Measurements from ENCODE around the gene SLC38A10.

Gene SLC38A10

DNA sequence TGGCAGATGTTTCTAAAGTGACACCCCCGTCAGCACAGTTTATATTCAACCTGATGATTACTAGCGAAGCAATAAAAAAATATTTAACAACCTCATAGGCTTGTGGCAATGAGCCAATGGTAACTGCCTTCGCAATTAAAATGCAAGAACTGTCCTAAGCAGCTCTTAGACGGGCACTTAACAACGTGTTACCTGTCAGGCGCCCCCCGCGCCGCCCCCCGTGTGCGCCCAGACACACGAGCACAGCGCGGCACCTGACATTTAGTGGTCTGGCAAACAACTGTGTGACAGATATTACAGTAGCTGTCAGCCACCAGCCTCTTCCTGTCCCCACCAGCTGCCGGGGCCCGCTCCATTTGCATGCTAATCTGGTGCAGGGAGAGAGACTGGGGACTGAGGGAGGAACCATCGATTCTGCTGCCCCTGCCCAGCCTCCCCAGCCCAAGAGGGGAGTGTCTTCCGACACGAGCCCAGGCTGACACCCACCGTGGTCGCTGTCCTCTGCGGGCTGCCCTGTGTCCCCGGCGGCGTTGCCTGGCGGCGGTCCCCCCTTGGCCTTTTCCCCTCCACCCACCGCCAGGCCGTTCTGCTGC, 43.3 kb downstream of the SLC38A10 start:
- FAIRE-seq: no peak

DNA sequence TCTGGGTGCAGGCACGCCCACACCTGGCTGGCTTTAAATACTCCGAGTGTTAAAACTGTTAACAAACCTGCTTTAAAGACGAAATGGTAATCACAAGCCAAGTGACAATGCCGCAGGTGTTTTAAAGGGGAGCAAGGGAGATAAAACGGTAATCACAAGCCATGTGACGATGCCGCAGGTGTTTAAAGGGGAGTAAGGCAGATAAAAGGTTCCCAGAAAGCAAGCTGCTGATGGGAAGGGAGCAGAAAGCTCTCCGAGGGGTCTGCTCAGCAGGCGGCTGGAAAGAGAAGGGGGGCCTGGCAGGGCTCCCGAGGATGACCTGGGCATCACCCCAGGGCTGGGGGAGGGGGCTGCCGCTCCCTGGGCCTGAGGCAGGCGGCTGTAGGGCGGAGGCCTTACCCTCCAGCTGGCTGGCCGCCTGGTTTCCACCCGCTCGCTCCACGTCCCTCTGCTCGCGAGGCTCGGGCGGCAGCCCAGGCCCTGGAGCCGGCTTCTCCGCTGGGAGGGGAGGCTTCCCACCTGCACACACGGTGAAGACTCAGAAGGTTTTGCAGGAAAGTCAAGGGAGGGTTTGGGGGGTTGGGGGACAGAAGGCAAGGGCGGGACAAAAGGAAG, 43.9 kb downstream of the SLC38A10 start:
- FAIRE-seq: no peak

DNA sequence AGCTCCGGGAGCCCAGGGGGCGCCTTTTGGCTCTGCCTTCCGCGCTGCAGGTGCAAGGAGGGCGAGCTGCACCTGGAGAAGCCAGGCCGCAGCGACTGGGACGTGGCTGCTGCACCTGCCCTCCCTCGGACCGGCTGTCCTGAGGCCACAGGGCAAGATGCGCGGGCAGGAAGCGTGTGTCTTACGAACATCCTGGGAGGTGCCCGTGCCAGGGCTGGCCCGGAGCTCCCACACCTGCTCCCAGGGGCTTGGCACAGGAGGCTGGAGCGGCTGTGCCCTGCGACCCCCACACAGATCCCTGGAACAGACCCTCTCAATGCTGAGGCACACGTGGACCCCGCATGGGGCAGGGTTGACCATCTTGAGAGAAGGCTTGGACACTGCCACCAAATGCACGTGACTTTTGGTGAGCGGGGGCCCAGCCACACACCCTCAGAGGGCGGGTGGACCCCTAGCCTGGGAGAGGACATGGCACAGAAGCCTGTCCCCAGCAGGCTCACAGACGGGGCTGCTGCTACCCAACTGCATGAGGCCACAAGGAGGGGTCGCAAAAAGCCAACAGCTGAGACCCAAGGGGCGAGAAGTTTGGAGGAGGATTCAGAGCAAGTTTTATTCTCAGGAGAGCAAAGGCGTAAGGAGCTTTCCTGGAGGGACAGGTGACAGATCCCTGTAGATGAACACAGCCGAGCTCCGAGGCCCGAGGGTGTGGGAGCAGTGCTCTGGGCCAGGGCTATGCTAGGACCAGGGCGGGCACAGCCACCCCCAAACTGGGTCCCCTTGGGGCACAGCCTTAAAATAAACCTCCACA, 44.6 kb downstream of the SLC38A10 start:
- no peak for FAIRE-seq

DNA sequence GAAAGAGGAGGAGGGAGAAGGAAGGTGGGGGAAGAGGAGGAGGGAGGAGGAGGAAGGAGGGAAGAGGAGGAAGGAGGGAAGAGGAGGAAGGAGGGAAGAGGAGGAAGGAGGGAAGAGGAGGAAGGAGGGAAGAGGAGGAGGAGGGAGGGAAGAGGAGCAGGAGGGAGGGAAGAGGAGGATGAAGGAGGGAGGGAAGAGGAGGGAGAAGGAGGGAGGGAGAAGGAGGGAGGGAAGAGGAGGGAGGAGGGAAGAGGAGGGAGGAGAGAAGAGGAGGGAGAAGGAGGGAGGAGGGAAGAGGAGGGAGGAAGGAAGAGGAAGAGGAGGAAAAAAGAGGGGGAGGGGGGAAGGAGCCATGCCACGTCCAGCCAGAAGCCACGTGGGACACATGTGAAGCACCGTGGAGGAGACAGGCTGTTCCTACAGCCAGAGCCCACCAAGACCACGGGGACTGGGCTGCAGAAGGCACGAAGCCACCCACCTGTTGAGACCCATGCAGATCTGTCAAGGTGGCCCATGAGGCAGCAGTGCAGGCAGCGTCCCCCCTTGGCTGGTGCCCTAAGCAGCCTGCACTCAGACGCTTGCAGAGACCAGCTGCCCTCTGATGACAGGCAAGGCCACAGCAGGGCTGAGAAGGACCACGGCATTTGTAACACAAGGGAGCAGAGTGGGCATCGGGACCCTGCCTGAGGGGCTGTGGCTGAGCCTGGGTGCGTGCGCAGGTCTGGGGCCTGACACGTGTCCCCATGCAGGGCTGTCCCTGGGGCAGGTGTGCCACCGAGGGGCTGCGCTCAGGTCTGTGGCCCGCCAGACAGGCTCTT, 45.7 kb downstream of the SLC38A10 start:
- FAIRE-seq: no peak

DNA sequence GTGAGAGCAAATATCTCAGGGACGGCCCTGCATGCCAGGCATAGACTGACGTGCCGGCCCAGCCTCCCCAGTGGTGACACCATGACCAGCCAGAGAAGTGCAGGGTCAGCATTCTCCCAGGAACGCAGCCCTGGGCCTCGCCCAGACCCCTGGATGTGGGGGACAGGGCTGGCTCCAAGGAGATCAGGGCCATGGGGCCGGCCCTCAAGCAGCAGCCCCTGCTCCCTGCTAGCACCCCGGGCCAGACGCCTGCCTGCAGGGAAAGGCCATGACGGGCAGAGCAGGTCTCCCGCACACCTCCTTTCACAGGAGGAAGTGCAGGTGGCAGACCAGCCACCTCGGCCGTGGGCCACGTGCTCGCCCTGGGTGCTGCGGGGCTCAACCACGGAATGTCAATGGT, 46.5 kb downstream of the SLC38A10 start:
- FAIRE-seq: no peak

DNA sequence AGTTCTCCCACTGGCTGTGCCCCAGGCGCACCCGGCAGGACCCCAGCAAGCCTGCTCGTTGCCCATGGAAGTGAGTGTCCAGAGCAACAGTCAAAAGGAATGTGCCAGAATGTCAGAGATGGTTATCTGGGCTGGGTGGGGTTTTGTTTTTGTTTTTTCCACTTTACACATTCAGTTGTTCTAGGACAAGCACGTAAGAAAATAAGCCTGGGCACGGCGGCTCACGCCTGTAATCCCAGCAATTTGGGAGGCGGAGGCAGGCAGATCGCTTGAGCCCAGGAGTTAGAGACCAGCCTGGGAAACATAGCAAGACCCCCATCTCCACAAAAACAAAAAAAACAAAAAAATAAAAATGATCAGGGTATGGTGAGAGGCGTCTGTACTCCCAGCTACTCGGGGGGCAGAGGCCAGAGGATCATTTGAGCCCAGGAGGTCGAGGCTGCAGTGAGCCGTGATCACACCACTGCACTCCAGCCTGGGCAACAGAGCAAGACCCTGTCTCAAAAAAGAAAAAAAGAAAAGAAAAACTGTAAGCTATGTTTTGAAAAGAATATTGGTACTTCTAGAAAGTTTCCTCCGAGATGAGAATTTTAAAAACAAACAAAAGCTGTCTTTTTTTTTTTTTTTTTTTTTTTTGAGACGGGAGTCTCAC, 47.6 kb downstream of the SLC38A10 start:
- no peak for FAIRE-seq

DNA sequence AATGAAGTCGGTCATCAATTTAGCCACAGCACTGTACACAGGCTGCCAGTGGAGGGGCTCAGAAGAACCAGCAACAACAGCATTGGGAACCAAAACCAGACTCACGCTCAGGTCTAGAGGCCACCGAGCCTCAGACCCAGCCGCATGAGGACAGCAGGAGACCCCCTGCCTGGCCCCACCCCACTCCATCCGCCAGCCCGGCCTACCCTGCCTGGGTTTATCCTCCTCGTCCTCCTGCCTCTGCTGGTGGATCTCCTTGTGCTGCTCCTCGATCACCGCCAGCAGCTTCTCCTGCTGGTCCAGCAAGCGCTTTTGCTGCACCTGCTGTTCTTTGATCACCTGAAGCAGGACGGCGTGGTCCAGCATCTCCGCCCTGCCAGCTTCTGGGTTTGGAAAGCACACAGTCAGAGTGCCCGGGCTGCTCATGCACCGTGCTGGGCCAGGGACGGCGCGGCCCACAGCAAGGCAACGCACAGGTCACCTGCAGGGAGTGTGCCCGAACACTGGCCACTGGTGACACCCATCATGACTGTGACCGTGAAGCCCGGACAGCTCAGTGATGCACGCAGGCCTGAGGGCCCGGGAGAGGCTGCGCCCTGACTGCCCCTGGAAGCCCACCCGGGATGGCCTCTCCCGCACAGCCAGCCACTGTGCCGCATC, 48.3 kb downstream of the SLC38A10 start:
- FAIRE-seq: no peak

DNA sequence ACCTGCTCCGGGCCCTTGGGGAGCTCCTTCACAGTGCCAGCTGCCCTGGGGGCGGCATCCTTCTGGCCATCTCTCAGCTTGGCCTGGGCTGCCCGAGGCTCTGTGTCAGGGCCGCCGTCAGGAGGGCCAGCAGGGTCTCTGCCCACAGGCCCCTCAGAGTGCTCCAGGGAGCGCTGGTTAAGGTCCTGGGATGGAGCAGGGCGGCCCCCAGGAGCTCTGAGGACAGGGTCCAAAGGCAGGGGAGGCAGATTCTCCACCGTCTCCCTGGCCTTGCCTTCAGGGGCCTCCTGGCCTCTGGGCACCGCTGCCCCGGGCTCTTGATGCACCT, 48.8 kb downstream of the SLC38A10 start:
- FAIRE-seq: no peak

DNA sequence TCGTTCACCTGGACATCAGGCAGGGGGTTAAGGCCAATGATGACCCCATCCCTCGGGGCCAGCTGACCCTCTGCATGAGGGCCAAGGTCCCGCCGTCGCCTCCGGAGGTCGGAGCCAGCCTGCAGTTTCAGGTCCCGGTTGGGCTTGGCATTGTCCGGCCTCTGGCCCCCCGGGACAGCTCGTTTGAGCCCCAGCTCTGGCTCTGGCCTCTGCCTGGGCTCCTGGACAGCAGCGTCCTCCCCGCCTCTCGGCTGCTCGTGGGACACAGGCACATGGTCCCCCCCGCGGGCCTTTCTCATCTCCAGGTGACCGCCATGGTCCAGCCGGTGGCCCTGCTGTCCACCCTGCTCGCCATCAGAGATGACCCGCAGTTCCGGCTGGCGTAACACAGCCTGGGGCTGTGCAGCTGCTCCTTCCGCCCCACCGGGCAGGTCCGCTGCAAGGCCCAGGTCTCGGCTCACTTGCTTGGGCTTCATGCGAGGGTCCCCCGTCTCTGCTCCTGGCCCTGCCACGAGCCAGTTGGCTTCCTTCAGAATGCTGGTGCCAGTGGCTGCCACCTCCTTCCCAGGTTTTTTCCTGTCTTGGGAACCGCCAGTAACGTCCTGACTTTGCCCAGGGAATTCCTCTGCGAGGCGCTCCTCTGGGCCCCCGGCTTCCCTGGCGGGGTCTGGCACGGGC, 49.3 kb downstream of the SLC38A10 start:
- FAIRE-seq: no peak

DNA sequence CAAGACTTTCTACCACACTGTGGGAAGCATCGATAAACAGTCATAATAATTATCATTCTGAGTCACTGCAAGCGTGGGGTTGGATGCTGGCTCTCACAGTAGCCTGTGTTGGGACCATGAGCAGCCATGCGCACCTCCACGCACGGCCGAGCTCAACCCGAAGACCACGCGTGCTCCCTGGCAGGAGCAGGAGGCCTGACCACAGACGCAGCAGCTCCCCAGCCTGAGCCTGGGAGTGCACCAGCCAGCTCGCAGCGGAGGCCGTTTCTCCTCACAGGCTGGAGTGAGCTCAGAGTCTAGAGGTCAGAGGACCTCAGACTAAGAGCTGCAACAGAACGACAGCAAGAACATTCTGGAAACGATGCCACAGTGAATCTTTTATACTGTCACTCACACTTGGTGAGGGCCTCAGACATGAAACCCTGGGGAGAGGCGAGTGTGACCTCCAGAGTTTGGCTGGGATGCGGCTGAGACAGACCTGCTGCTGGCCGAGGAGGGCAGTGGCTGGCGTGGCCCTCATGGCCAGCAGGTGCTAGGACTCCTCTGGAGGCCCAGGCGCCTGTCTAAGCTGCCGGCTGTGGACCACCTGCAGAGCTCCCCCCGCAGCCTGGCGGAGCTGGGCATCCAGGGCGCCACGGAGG, 50.0 kb downstream of the SLC38A10 start:
- no peak for FAIRE-seq

DNA sequence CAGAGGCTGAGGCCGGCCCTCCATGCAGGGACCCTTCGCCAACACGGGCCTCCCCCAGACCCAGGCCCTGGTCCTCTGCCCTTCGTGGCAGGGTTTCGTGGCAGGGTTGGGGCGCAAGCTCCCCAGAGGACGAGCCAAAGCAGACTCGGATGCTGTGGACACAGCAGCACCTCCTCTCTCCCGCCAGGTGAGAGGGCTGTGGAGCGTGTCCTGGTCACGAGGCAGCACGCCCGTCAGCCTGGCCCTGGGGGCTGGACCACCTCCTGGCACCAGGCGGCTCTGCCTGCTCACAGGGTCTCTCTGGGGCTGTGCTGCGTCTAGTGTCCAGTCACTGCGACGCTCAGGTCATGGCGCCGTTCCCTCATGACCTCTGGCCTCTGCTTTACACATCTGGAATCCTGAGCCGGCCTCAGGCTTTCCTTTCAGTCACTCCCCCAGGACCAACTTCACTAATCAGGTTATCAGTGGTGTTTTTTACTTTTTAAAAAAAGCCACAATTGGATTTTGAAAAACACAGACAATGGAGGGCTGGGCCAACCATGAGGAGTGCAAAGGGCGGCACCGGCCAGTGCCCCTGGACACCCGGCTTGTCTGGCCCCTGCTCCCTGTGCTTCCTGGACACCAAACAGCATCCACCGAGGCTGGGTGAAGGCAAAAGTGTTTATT, 50.6 kb downstream of the SLC38A10 start:
- no peak for FAIRE-seq

DNA sequence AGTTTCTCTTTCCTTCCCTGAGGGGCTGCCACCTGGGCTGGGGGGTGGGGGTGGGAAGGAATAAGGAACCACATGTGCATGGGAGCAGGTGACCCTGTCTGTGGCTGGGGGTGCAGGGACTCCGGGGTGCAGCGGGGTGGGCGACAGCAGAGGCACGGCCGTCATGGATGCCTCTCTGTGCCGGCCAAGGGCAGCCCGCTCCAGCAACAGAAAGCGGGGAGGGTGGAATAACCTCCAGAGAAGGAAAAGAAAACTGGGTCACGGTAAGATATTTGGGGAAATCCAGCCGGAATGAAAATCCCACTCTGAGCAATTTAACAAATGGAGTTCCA, 51.8 kb downstream of the SLC38A10 start:
- no peak for FAIRE-seq

DNA sequence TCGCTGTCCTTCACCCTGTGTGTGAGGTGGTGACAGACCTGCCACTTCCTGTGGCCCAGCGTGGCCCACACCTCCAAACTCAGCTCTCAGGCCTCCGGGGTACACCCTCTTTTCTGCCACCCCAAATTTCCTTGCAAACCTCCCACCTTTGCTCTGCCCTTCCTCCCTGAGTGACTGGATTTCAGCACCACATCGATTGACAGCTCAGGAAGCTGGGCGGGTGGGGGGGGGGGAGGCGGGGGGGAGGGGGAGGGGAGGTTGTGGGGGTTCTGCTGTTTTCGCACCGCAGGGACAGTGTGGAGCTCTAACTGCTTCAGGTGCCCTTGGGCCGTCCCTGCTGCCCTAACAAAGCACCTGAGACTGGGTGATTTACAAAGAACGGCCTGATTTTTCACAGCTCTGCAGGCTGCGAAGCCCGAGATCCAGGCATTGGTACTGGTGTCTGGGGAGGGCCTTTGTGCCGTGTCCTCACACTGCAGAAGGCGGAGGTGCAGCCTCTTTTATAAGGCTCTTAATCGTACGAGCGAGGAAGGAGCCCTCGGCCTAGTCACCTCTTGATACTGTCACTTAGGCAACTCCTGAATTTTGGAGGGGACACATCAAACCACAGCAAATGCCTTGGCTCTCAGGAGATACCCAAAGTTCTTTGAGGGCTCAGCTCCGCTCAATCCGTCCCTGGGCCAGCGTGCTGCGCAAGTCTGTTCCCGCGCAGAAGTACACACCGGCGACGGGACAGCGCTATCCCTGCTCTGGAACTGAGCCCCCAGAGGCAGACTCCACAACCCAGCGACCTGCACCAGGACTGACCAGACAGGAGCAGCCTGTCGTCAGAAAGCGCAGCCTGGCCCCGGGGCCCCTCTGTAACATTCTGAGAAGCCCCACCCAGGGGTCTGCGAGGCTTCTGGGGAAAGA, 52.4 kb downstream of the SLC38A10 start:
- FAIRE-seq: no peak

DNA sequence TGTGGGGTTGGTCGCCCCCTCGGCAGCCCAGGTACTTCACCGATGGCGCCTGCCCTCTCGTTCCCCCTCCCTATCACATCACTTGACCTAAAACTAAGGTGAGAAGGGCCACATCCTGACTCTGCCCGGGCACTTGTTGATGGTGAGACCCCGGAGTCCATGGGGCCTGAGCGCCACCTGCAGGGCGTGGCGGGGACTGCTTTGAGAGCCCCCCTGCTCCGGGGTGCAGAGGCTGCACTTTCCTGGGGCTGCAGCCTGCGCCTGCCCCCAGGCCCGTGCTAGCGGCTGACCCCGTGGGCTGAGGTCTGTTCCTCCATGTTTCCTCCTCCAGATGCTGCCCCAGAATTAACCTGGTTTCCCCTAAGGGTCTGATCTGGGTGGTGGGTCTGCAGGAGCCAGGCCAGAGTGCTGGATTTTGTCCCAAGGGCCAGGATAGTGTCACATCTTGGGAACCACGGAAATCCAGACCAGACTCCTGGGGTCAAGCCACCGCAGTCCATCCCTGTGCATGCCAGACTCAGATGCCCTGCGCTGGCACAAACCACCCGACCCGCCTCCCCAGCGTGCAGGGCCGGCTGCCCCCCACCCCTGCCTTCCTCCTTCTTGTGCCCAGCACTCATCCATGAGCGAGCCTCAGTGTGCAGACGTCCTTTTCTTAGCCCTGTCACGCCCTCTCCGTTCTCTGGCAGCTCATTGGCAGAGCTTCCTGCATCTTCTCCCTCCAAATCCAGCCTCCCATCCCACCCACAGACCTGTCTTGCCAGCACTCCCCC, 53.3 kb downstream of the SLC38A10 start:
- FAIRE-seq: no peak

DNA sequence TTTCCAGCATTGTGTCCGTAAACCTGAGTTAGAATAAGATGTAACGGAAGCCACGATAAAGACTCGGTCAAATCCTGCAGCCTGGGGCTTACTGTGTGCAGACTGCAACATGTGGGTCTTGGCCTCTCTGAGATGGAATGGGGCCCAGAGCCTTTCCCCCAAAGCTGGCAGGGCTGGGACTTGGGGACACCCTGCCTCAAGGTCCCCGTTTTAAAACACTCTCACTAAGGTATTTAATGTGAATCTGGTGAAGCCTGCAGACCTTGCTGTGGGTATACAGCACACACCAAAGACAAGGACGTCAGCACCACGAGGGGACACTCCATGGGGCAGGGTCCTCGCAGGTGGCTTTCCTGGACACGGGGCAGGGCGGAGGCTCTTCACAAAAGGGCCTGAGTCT, 53.9 kb downstream of the SLC38A10 start:
- FAIRE-seq: no peak

DNA sequence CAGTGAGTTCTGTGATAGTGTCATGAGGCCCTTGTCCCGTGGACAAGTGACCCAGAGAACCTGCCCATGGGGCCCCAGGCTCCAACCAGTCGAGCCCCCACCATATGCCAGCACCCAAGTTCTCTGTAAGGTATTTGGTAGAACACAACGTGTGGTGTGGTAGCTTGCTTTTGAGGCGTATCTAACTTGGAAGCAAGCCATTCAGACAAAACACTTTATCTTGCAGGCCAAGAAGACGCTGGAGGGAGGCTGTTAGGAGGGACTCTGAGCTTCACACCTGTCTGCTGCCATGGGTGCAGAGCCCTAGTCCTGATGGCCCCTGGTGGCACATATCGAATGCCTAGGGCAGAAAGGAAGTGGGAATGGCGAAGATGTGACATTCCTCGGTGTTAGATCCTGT, 54.3 kb downstream of the SLC38A10 start:
- FAIRE-seq: no peak

DNA sequence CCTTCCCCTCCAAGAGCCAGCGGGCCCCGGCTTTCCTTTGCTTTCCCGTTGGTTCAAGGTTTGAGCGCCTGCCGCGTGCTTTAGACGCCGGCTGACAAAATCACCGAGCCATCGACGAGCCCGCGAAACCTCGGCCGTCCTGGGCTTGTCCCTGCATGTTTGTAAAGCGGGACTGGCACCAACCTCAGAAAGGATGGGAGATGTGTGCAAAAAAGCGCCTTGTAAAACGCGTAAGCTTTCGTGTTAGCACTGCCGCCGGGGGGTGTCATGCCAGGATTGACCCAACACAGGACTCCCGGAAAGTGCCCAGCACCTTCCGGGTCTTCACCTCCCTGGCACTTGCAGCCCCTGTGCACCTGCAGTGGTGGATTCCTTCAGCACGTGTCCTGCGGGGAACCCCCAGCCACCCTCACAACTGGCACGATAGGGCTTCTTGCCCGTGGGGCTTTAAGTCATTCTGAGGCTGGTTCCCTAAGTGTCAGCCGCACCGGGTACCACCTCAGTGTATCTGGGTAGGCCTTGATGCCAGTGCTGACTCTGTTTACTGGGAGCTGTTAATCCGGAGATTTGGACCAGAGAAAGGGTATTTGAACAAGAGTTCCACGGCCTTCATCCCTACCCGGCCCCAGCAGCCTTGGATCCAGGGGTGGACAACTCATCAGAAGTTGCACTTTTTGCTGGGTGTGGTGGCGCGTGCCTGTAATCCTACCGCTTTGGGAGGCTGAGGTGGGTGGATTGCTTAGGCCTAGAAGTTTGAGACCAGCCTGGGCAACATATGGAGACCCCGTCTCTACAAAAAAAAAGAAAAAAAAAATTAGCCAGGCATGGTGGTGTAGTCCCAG, 55.2 kb downstream of the SLC38A10 start:
- no peak for FAIRE-seq
